Sigmoid colon (tissue), 7 donors: ENCODE results near the gene HID1. TPM values are rescaled to one million over a fixed set of nuclear protein-coding genes. Genes with fewer than 3 reads are reported as not detected.

Source experiments
- DNase-seq: peaks from one replicate; pipeline ENCODE4 v3.0.0-alpha.2; 2019
- H3K27ac ChIP-seq, 4 donors: fragments of 200-600 bp; sonication (generic); one replicate each; pipeline ENCODE4 v1.5.1; 2016 to 2019; ENCODE audit warnings: mild to moderate bottlenecking in 1 of 4
- H3K27me3 ChIP-seq, 3 donors: fragments of 200-600 bp; sonication (generic); one replicate each; pipeline ENCODE4 v1.5.1; 2019; ENCODE audit warnings: mild to moderate bottlenecking in 1 of 3
- H3K36me3 ChIP-seq, 4 donors: fragments of 200-600 bp; sonication (generic); one replicate each; pipeline ENCODE4 v1.5.1; 2016 to 2019
- H3K4me1 ChIP-seq, 4 donors: fragments of 200-600 bp; sonication (generic); one replicate each; pipeline ENCODE4 v1.5.1; 2017 to 2019
- H3K4me3 ChIP-seq, 4 donors: fragments of 200-600 bp; sonication (generic); one replicate each; pipeline ENCODE4 v1.5.1; 2017 to 2019; ENCODE audit warnings: mild to moderate bottlenecking in 2 of 4, moderate library complexity in 1 of 4
- H3K9me3 ChIP-seq, 4 donors: fragments of 200-600 bp in 3 of 4; sonication (generic) in 3 of 4; one replicate each; pipeline versions ENCODE4 v1.5.1 to v1.6.1; 2013 to 2019
- CTCF ChIP-seq, 4 experiments: fragments of 450-650 bp in 3 of 4; fragments of 200-600 bp in 1 of 4; IDR thresholded peaks; one replicate each; pipeline ENCODE4 v1.5.1; 2016 to 2019; ENCODE audit warnings: antibody characterized with exemption in 4 of 4, mild to moderate bottlenecking in 3 of 4, moderate library complexity in 2 of 4
- EP300 ChIP-seq, 4 donors: sonication (generic); formaldehyde crosslinking; IDR thresholded peaks; one replicate each; pipeline ENCODE4 v1.6.1; 2017; ENCODE audit warnings: antibody characterized with exemption in 4 of 4
- POLR2A ChIP-seq, 2 donors: fragments of 450-650 bp; IDR thresholded peaks; one replicate each; pipeline ENCODE4 v1.6.1; 2016; ENCODE audit warnings: antibody characterized with exemption in 2 of 2, mild to moderate bottlenecking in 2 of 2, moderate library complexity in 2 of 2
- POLR2AphosphoS5 ChIP-seq, 4 donors: sonication (generic); formaldehyde crosslinking; IDR thresholded peaks; one replicate each; pipeline ENCODE4 v1.6.1; 2017; ENCODE audit warnings: antibody characterized with exemption in 4 of 4
- WGBS, 2 donors: extraction: QIAGEN DNeasy Blood & Tissue Kit; methylation state at CpG; one replicate each; pipeline ENCODE4 v1.1.7; 2013; 5-methylcytosine and 5-hydroxymethylcytosine counted together
- intact Hi-C: fragments of 100-400 bp; cut with DNase I; formaldehyde crosslinking; loops from one replicate; pipeline ENCODE4 v1.15.1; 2023
- polyA plus RNA-seq, 3 donors: library from polyadenylated mRNA; stranded (reverse); fragments of 200-250 nt; gene quantifications; one replicate each; pipeline ENCODE4 v1.2.3, GENCODE V29; 2013
- total RNA-seq, 4 donors: library from RNA; depleted of rRNA; stranded (reverse); fragments of >200 nt; gene quantifications; one replicate each; pipeline ENCODE4 v1.1.0, GENCODE V29; 2016
- donor health status: healthy with polysubstance abuse.
- donor health status: Bipolar disorder and iron deficiency.
- donor health status: healthy.

HID1 gene
- total and polyA plus RNA-seq, 7 donors, result 7.1 to 34.8 (median 21.6) TPM

- WGBS, 2 donors, result 74 to 83% methylated on average over 13 of the region's 13 CpGs
- Histone ChIP-seq H3K27me3 (peaks cover 0 to 26% (median 0%) of the 10 kb centered on the region in 3 donors), H3K36me3 (no peaks in the 10 kb centered on the region), H3K4me1 (no peaks in the 10 kb centered on the region), H3K27ac (no peak overlapping the region), H3K4me3 (no peak overlapping the region), H3K9me3 (no peaks in the 10 kb centered on the region)
- intact Hi-C loops, result loop anchor here (5.0 kb wide), 1 partner anchor 208 kb away; the partner anchor contains the start of gene NHERF1
- no peak for DNase-seq
- no peak for TF ChIP-seq POLR2AphosphoS5 (IDR thresholded peaks at IDR 0.05)
- TF ChIP-seq CTCF (IDR thresholded peaks at IDR 0.05), result no peak
- no peak for TF ChIP-seq EP300 (IDR thresholded peaks at IDR 0.05)
- no peak for TF ChIP-seq POLR2A (IDR thresholded peaks at IDR 0.05)
These were observed 17.7 kb downstream of the HID1 start for GRCh38 chr17:74954665-74955421.

DNA sequence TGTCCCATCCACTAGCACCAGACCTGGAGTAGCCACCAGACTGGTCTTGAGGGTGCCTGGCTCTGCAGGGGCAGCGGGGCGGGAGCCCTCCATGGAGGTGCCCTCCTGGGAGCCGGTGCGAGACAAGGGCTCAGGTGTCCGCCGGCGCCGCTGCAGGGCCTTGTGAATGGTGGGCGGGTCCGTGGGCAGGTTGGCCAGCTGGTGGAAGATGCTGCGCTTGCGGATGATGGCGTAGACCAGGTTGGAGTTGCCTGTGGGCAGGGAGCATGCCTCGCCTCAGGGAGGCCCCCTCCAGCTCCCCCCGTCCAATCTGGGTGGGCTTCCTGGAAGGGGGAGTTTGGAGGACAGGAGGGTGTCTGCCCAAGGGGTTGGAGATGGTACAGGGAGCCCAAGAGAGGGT is 18.4 kb downstream of the HID1 start:
- Histone ChIP-seq H3K27ac (no peak overlapping the region), H3K4me3 (no peak overlapping the region), H3K36me3 (no peaks in the 10 kb centered on the region), H3K9me3 (no peaks in the 10 kb centered on the region), H3K4me1 (no peaks in the 10 kb centered on the region), H3K27me3 (peaks cover 0 to 32% (median 0%) of the 10 kb centered on the region in 3 donors)
- DNase-seq, result no peak
- intact Hi-C loops, result no loop called here
- WGBS, 2 donors, result 93 to 94% methylated on average over 15 of the region's 15 CpGs
- TF ChIP-seq POLR2A (IDR thresholded peaks at IDR 0.05) (no peak), POLR2AphosphoS5 (IDR thresholded peaks at IDR 0.05) (no peak), EP300 (IDR thresholded peaks at IDR 0.05) (no peak), CTCF (IDR thresholded peaks at IDR 0.05) (no peak)

DNA sequence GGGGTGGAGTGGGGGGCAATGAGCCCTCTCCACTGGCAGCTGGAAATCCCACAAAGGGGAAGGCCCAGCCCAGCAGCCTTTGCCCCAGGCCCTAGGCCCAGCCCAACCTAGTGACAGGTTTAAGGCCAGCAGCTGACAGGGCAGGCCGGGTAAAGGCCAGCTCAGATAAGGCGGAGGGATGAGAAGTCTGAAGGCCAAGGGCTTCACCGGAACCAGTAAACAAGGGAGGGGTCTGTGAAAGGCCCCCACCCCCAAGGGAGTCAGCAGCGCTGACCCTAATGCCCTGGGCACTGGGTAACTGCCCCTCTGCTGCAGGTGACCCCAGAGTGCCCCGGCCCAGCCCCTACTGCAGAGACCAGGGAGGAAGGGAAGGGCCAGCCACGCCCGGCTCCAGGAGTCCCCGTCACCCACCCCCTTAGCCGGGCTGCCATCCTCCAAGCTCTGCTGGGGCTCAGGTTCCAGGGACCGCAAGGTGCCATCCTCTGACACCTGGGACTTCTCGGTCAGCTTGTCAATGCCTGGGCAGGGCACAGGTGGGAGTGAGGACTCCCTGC is 19.3 kb downstream of the HID1 start:
- intact Hi-C loops, result no loop called here
- TF ChIP-seq POLR2AphosphoS5 (IDR thresholded peaks at IDR 0.05), result no peak
- WGBS, 2 donors, result 25 to 65% methylated on average over 11 of the region's 11 CpGs
- DNase-seq, result no peak
- peaks cover 0 to 37% (median 0%) of the 10 kb centered on the region in 3 donors for H3K27me3 ChIP-seq
- H3K27ac ChIP-seq, result no peak overlapping the region
- no peaks in the 10 kb centered on the region for H3K36me3 ChIP-seq
- no peaks in the 10 kb centered on the region for H3K4me1 ChIP-seq
- no peaks in the 10 kb centered on the region for H3K9me3 ChIP-seq
- H3K4me3 ChIP-seq, result no peak overlapping the region

DNA sequence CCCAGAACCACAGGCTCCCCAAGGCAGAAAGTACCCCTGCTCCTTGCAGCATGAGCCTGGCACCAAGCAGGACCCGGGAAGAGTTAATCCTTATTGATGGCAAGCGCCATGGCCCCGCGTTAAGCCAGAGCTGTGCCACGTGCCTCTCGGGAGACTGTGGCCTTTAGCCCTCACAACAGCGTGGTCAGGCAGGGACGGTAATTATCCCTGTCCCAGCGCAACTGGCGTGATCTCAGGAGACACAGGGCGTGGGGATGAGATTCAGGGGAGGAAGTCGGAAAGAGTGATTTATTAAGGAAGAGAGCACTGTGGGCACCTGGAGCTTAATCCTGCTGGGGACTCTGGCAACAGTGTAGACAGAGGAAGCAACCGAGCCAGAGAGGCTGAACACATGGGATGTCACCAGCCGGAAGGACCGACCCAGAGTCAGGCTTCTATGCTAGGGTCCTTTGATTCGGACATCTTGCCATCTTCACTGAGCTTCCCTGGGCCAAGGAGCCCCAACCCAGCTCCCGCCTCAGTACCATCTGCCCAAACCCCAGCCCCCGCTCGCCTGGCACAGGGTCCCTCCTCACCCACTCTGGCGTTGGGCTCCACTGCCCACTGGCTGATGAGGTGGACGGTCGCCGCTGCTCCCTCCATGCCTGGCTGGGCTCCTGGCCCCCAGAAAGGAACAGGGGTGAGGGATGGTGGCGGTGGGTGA is 20.0 kb downstream of the HID1 start:
- no peak for DNase-seq
- H3K4me3 ChIP-seq, result no peak overlapping the region
- 57 to 69% methylated on average over 24 of the region's 24 CpGs for WGBS, 2 donors
- intact Hi-C loops, result no loop called here
- TF ChIP-seq CTCF (IDR thresholded peaks at IDR 0.05), result no peak
- no peak for TF ChIP-seq EP300 (IDR thresholded peaks at IDR 0.05)
- TF ChIP-seq POLR2A (IDR thresholded peaks at IDR 0.05), result no peak
- no peaks in the 10 kb centered on the region for H3K9me3 ChIP-seq
- H3K27ac ChIP-seq, result no peak overlapping the region
- no peaks in the 10 kb centered on the region for H3K4me1 ChIP-seq
- H3K36me3 ChIP-seq, result no peaks in the 10 kb centered on the region
- peaks cover 0 to 42% (median 0%) of the 10 kb centered on the region in 3 donors for H3K27me3 ChIP-seq
